Hematopoietic multipotent progenitor cell treated with erythropoietin and hydrocortisone succinate and interleukin-3 and kit ligand, for 15 days (in vitro differentiated cells): ENCODE results near the gene LHB.

Experiments used
- DNase-seq: peaks from one replicate; pipeline ENCODE4 v3.0.0-alpha.2; 2015; ENCODE audit warnings: low spot score

LHB gene

GRCh38 chr19:49010453-49010852, 6.4 kb downstream of the LHB start:
- no peak for DNase-seq

- DNase-seq, result no peak
These were observed 7.1 kb downstream of the LHB start for GRCh38 chr19:49009828-49010227.

- DNase-seq, result no peak
These were observed 10.0 kb downstream of the LHB start for GRCh38 chr19:49006905-49007304.

GRCh38 chr19:49004964-49005614, 11.8 kb downstream of the LHB start:
- no peak for DNase-seq

GRCh38 chr19:49004133-49004532, 12.8 kb downstream of the LHB start:
- DNase-seq, result no peak

- peak; percentile 58 for DNase-seq
These were observed 17.2 kb downstream of the LHB start for GRCh38 chr19:48999481-49000325.

GRCh38 chr19:48997972-48998371, 18.9 kb downstream of the LHB start:
- DNase-seq, result peak; percentile 64

- no peak for DNase-seq
These were observed 22.9 kb downstream of the LHB start for GRCh38 chr19:48994035-48994386.

- peak; percentile 100 for DNase-seq
These were observed 23.5 kb downstream of the LHB start, which contains the start of the genes GYS1 and RUVBL2 for GRCh38 chr19:48993175-48994034. TSS of gene GYS1 (minus strand) at chr19:48993309. CDS start at chr19:48993112, 197 bp downstream. TSS of gene RUVBL2 (plus strand) at chr19:48993887. CDS start at chr19:48993912, 25 bp downstream.

- DNase-seq, result peak; percentile 15
These were observed 24.2 kb downstream of the LHB start for GRCh38 chr19:48992581-48993174.

GRCh38 chr19:48991873-48992580, 24.9 kb downstream of the LHB start:
- DNase-seq, result no peak

GRCh38 chr19:48991011-48991609, 25.8 kb downstream of the LHB start:
- no peak for DNase-seq

- DNase-seq, result no peak
These were observed 26.5 kb downstream of the LHB start for GRCh38 chr19:48990400-48990799.

- no peak for DNase-seq
These were observed 27.1 kb downstream of the LHB start for GRCh38 chr19:48989701-48990291.

GRCh38 chr19:48988860-48989259, 28.0 kb downstream of the LHB start:
- DNase-seq, result no peak

GRCh38 chr19:48988286-48988685, 28.6 kb downstream of the LHB start:
- DNase-seq, result no peak

- no peak for DNase-seq
These were observed 29.6 kb downstream of the LHB start for GRCh38 chr19:48987323-48987722.

- no peak for DNase-seq
These were observed 30.7 kb downstream of the LHB start for GRCh38 chr19:48986211-48986610.

GRCh38 chr19:48985711-48986110, 31.2 kb downstream of the LHB start:
- no peak for DNase-seq

GRCh38 chr19:48982280-48982679, 34.6 kb downstream of the LHB start:
- DNase-seq, result no peak

- no peak for DNase-seq
These were observed 39.8 kb downstream of the LHB start for GRCh38 chr19:48977061-48977460.
